Liver (tissue), 9 donors: Measurements from ENCODE around the gene ATP10A. TPM values are rescaled to one million over a fixed set of nuclear protein-coding genes. Genes with fewer than 3 reads are reported as not detected.
A peak's percentile ranks its signal among the peaks of the same experiment; 100 is the strongest.

Source experiments
- DNase-seq: peaks from one replicate; pipeline ENCODE4 v3.0.0-alpha.2; 2017; ENCODE audit warnings: low spot score
- H3K27ac ChIP-seq, 2 donors: one replicate each; pipeline ENCODE4 v1.7.0; 2013; ENCODE audit warnings: inconsistent platforms in 2 of 2, low read length in 2 of 2, control low read depth in 1 of 2, low read depth in 1 of 2, mild to moderate bottlenecking in 1 of 2
- H3K27me3 ChIP-seq, 4 donors: one replicate each; pipeline versions ENCODE4 v1.6.1 to v1.7.0; 2013; ENCODE audit warnings: low read length in 3 of 4, inconsistent platforms in 1 of 4, mild to moderate bottlenecking in 1 of 4, moderate library complexity in 1 of 4; ENCODE audit not compliant: control insufficient read depth in 4 of 4, insufficient read depth in 4 of 4
- H3K36me3 ChIP-seq, 4 donors: one replicate each; pipeline versions ENCODE4 v1.6.1 to v1.7.0; 2013; ENCODE audit warnings: low read length in 3 of 4, mild to moderate bottlenecking in 3 of 4, low read depth in 1 of 4, moderate library complexity in 1 of 4; ENCODE audit not compliant: control insufficient read depth in 4 of 4, insufficient read depth in 3 of 4
- H3K4me1 ChIP-seq, 4 donors: one replicate each; pipeline versions ENCODE4 v1.6.1 to v1.7.0; 2013; ENCODE audit warnings: low read length in 3 of 4, mild to moderate bottlenecking in 3 of 4, moderate library complexity in 1 of 4; ENCODE audit not compliant: control insufficient read depth in 4 of 4, insufficient read depth in 4 of 4
- H3K4me3 ChIP-seq, 3 donors: one replicate each; pipeline versions ENCODE4 v1.6.1 to v1.7.0; 2013; ENCODE audit warnings: low read length in 3 of 3, control low read depth in 1 of 3, low read depth in 1 of 3, mild to moderate bottlenecking in 1 of 3
- H3K9ac ChIP-seq, 2 donors: one replicate each; pipeline ENCODE4 v1.7.0; 2013; ENCODE audit warnings: low read length in 2 of 2, mild to moderate bottlenecking in 2 of 2, moderate library complexity in 2 of 2, control low read depth in 1 of 2, low read depth in 1 of 2
- H3K9me3 ChIP-seq, 4 donors: one replicate each; pipeline versions ENCODE4 v1.6.1 to v1.7.0; 2013; ENCODE audit warnings: low read length in 3 of 4; ENCODE audit not compliant: control insufficient read depth in 4 of 4
- ATF3 ChIP-seq: IDR thresholded peaks from 2 replicates; pipeline ENCODE4 v1.6.1; 2016; ENCODE audit warnings: antibody characterized with exemption
- FOXA2 ChIP-seq: IDR thresholded peaks from 2 replicates; pipeline ENCODE4 v1.6.1; 2016; ENCODE audit warnings: antibody characterized with exemption
- HNF4A ChIP-seq, 2 donors: conservative IDR thresholded peaks; 2 replicates each; pipeline ENCODE4 v1.6.1; 2016; ENCODE audit warnings: antibody characterized with exemption in 2 of 2, mild to moderate bottlenecking in 2 of 2
- JUND ChIP-seq, 2 donors: IDR thresholded peaks; 2 replicates each; pipeline ENCODE4 v1.6.1; 2016; ENCODE audit warnings: antibody characterized with exemption in 2 of 2
- MAX ChIP-seq: IDR thresholded peaks from 2 replicates; pipeline ENCODE4 v1.6.1; 2016; ENCODE audit warnings: antibody characterized with exemption
- NR2F2 ChIP-seq: IDR thresholded peaks from 2 replicates; pipeline ENCODE4 v1.6.1; 2016; ENCODE audit warnings: antibody characterized with exemption
- RAD21 ChIP-seq, 2 donors: IDR thresholded peaks; 2 replicates each; pipeline ENCODE4 v1.6.1; 2016; ENCODE audit warnings: antibody characterized with exemption in 2 of 2, mild to moderate bottlenecking in 2 of 2
- RXRA ChIP-seq, 2 donors: IDR thresholded peaks; 2 replicates each; pipeline ENCODE4 v1.6.1; 2017 to 2018; ENCODE audit warnings: antibody characterized with exemption in 2 of 2, mild to moderate bottlenecking in 1 of 2
- SP1 ChIP-seq: IDR thresholded peaks from 2 replicates; pipeline ENCODE4 v1.6.1; 2018; ENCODE audit warnings: antibody characterized with exemption, mild to moderate bottlenecking
- TAF1 ChIP-seq: conservative IDR thresholded peaks from 2 replicates; pipeline ENCODE4 v1.6.1; 2016; ENCODE audit warnings: antibody characterized with exemption, mild to moderate bottlenecking
- YY1 ChIP-seq: IDR thresholded peaks from 2 replicates; pipeline ENCODE4 v1.6.1; 2016; ENCODE audit warnings: antibody characterized with exemption, mild to moderate bottlenecking
- ZBTB33 ChIP-seq: IDR thresholded peaks from 2 replicates; pipeline ENCODE4 v1.6.1; 2016; ENCODE audit warnings: antibody characterized with exemption
- WGBS: extraction: QIAGEN DNeasy Blood & Tissue Kit; methylation state at CpG from one replicate; pipeline ENCODE4 v1.1.7; 2013; 5-methylcytosine and 5-hydroxymethylcytosine counted together
- polyA plus RNA-seq, 2 donors: library from polyadenylated mRNA; stranded (reverse) in 1 of 2; unstranded in 1 of 2; fragments of 200-250 nt in 1 of 2; fragments of >200 nt in 1 of 2; fragmentation: Nextera tagmentation in 1 of 2; extraction: Ambion mirVana in 1 of 2; gene quantifications; one replicate each; pipeline versions ENCODE4 v1.2.1 to v1.2.3, GENCODE V29; 2013 to 2015
- total RNA-seq, 2 donors: library from RNA; depleted of rRNA; stranded (reverse); fragments of >200 nt; gene quantifications; one replicate each; pipeline ENCODE4 v1.2.3, GENCODE V29; 2014
- donor health status: healthy.
- donor health status: healthy.
- donor health status: healthy.
- donor health status: healthy.
- donor health status: healthy.

Gene ATP10A
- total and polyA plus RNA-seq, 4 donors, result 0.22 to 1.8 (median 0.39) TPM

GRCh38 chr15:25792128-25792527 lies 71.0 kb downstream of the ATP10A start:
- 60% methylated on average over 3 of the region's 3 CpGs for WGBS
- Histone ChIP-seq H3K27me3 (no peaks in the 10 kb centered on the region), H3K4me3 (no peak overlapping the region), H3K4me1 (no peaks in the 10 kb centered on the region), H3K9ac (no peak overlapping the region), H3K9me3 (no peaks in the 10 kb centered on the region), H3K36me3 (no peaks in the 10 kb centered on the region), H3K27ac (no peak overlapping the region)
- TF ChIP-seq SP1, result no peak
- TF ChIP-seq YY1, result no peak
- no peak for TF ChIP-seq FOXA2
- TF ChIP-seq HNF4A (conservative IDR thresholded peaks at IDR 0.05), result no peak
- no peak for TF ChIP-seq ATF3
- TF ChIP-seq JUND (IDR thresholded peaks at IDR 0.05), result no peak
- no peak for TF ChIP-seq ZBTB33
- TF ChIP-seq TAF1, result no peak
- TF ChIP-seq RXRA (IDR thresholded peaks at IDR 0.05), result no peak
- DNase-seq, result no peak

GRCh38 chr15:25790000-25790660 lies 73.0 kb downstream of the ATP10A start:
- Histone ChIP-seq H3K27me3 (peaks cover 0 to 2% (median 0%) of the 10 kb centered on the region in 4 donors), H3K27ac (peak overlapping the region in 1 of 2 donors; percentile 33), H3K9me3 (no peaks in the 10 kb centered on the region), H3K36me3 (no peaks in the 10 kb centered on the region), H3K4me3 (no peak overlapping the region), H3K4me1 (no peaks in the 10 kb centered on the region), H3K9ac (no peak overlapping the region)
- WGBS, result 72% methylated on average over 7 of the region's 7 CpGs
- no peak for DNase-seq
- TF ChIP-seq NR2F2, result peak; percentile 49
- TF ChIP-seq HNF4A (conservative IDR thresholded peaks at IDR 0.05), result no peak

GRCh38 chr15:25789616-25789999 lies 73.5 kb downstream of the ATP10A start:
- 87% methylated on average over 5 of the region's 5 CpGs for WGBS
- H3K36me3 ChIP-seq, result no peaks in the 10 kb centered on the region
- TF ChIP-seq YY1 (no peak), RAD21 (IDR thresholded peaks at IDR 0.05) (no peak), MAX (no peak), JUND (IDR thresholded peaks at IDR 0.05) (no peak), SP1 (no peak)
- no peak overlapping the region for H3K9ac ChIP-seq
- H3K9me3 ChIP-seq, result no peaks in the 10 kb centered on the region
- no peak overlapping the region for H3K4me3 ChIP-seq
- H3K27ac ChIP-seq, result peak overlapping the region in 1 of 2 donors; percentile 33
- no peak for DNase-seq
- no peaks in the 10 kb centered on the region for H3K4me1 ChIP-seq
- H3K27me3 ChIP-seq, result peaks cover 0 to 3% (median 0%) of the 10 kb centered on the region in 4 donors
